HG03196 (cell line): ENCODE measurements around the gene PSMG4.
"Not testable (repeated sequence)": the region's sequence is repeated elsewhere in the genome, so short reads cannot be mapped to it uniquely, and the experiment has no call there.

ENCODE experiments used
- ATAC-seq: cut with Tn5 transposase; IDR thresholded peaks from one replicate; pipeline ENCODE4 v1.9.1; 2021; ENCODE audit not compliant: unreplicated experiment

The PSMG4 gene

DNA sequence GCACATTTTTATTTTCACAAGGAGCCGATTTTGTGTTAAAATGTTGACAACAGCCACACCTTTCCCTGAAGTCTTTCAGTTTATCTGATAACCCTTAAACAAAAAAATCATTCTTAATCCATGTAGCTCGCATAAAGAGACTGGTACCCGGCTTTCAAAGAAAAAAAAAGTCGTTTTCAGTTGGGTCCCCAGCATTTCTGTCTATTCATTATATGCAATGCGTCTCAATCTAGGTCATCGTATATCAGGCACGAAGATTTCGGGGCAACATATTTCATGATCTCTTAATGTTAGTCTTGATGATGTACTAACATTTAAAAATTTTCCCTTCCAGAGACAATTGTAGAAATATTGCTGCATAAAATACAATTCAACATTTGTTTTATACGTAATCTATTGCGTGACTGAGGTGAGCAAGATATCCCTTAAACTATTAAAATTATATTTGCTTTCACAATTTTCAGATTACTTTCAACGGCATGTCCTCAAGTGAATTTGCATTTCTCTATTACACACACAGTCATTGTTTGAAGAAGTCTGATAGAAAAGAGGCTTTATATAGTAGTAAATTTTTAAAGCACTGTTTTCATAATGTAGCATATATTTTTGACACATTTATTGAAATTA is 28.4 kb upstream of the PSMG4 start:
- ATAC-seq = no peak

- ATAC-seq = no peak
Observed at GRCh38 chr6:3230900-3231246, 27.9 kb upstream of the PSMG4 start.

DNA sequence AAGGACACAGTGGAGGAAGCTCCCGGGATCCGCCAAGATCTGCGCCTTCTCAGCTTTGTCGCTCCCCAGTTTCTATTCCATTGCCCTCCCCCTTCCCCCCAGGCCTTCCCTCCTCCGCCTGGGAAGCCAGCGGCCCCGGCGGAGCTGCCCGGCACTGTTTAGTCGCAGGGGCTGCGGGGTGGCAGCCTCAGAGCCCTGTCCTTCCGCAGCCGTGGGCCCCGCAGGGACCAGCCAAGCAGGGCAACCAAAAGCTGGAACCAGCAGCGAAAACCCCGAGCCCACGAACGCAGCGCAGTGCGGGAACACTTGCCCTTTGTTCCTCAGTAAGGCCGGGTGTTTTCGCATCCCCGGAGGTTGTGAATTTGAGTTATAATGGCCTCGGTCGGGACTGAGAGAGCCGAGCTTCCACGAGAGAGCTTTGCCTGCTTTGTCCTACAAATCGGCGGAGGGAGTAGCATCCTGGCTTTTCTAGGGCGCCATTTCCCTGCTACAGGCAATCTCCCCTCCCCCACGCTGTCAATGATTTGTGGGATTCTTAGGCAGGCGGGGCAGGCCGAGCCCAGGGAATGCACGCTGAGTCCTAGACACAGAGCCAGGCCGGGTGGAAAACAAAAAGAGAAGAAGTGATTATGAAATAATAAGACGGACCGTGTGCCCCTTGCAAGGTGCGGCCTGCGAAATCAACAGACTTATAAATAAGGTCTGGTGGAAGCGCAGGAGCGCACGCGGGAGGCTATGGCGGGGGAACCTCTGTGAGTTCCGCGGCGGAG is 27.3 kb upstream of the PSMG4 start:
- no peak for ATAC-seq

- ATAC-seq = no peak
Observed at GRCh38 chr6:3232017-3232945, 26.5 kb upstream of the PSMG4 start.

- no peak for ATAC-seq
Observed at GRCh38 chr6:3233321-3233720, 25.4 kb upstream of the PSMG4 start.

DNA sequence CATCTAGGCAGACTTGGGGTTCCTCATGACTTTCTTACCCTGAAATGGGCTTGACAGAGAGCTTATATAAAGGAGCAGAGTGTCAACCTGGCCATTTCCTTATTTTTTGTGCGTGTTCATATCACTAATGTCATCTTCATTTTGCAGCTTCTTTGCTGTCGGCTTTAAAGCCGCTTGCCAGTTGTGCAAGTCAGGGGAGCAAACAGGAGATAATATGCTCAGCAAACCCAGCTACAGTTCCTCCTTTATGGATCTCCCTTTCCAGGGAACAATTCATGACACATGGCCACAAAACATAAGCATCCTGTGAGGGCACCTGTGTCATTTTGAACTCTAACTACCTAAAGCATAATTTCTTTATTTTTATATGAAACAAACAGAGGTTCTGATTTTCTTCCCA is 24.8 kb upstream of the PSMG4 start:
- no peak for ATAC-seq

GRCh38 chr6:3235486-3235885 is 23.3 kb upstream of the PSMG4 start:
- ATAC-seq = no peak

- no peak for ATAC-seq
Observed at GRCh38 chr6:3236005-3236404, 22.7 kb upstream of the PSMG4 start.

GRCh38 chr6:3237761-3238662 is 20.7 kb upstream of the PSMG4 start:
- no peak for ATAC-seq

DNA sequence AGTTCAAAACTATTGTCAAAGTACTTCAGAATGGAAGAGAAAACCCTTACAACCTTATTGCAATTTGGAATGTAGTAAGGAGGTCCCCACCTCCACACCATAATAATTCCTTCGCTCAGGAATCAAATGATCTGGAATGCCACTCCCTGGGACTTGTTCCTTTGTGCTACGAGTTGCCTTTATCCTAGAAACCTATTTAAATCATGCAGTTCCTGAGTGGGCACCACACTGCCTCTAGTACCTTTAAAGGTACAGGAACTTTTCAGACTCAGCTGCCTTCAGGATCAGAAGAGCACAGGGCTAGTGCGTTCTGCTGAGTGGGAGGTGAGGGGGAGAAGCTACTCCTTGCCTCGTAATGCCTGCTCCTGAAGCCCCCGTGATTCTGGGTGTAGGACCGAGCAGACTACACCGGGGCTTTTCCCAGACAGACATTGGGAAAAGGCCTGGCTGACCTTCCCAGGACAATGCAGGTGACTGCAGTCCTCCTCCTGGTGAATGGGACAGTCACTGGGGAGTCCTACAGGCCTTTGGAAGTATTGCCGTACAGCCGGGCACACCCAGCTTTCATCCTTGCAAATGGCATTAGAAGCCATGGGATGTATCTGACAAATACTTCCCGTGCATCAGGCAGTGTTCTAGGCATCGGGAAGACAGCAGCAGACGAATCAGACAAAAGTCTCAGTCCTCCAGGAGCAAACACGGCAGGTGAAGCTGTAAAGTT is 19.5 kb upstream of the PSMG4 start:
- ATAC-seq = no peak

- ATAC-seq = no peak
Observed at GRCh38 chr6:3240595-3240994, 18.2 kb upstream of the PSMG4 start.

DNA sequence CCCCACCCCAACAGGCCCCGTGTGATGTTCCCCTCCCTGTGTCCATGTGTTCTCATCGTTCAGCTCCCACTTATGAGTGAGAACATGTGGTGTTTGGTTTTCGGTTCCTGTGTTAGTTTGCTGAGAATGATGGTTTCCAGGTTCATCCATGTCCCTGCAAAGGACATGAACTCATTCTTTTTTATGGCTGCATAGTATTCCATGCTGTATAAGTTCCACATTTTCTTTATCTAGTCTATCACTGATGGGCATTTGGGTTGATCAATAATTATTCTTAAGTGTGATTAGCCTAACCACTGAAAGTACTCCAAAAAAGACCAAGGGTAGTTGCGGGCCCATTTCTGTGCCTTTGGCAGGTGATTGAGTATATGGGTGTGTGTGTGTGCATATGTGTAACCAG is 17.0 kb upstream of the PSMG4 start:
- ATAC-seq = not testable (repeated sequence)

GRCh38 chr6:3242768-3243167 is 16.0 kb upstream of the PSMG4 start:
- ATAC-seq = no peak

GRCh38 chr6:3244003-3244831 is 14.5 kb upstream of the PSMG4 start:
- no peak for ATAC-seq

DNA sequence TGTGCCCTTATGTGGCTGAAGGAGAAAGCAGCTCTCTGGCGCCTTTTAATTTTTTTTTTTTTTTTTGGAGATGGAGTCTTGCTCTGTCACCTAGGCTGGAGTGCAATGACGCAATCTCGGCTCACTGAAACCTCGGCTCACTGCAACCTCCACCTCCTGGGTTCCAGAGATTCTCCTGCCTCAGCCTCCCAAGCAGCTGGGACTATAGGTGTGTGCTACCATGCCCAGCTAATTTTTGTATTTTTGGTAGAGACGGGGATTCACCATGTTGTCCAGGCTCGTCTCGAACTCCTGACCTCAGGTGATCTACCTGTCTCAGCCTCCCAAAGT is 13.9 kb upstream of the PSMG4 start:
- not testable (repeated sequence) for ATAC-seq

GRCh38 chr6:3245216-3245615 is 13.5 kb upstream of the PSMG4 start:
- no peak for ATAC-seq

- ATAC-seq = no peak
Observed at GRCh38 chr6:3247255-3248146, 11.2 kb upstream of the PSMG4 start.

- ATAC-seq = no peak
Observed at GRCh38 chr6:3249821-3250220, 8.9 kb upstream of the PSMG4 start.
